ENCODE results near the gene GNA14.

Gene GNA14

GRCh38 chr9:77582525-77582924, 65.6 kb downstream of the GNA14 start:
- no peak overlapping the region for H3K4me3 ChIP-seq (ENCODE audit: low read length)
- no peak for DNase-seq (ENCODE audit: low read depth)
- no peak for TF ChIP-seq CTCF (conservative IDR thresholded peaks at IDR 0.05; ENCODE audit: low read depth, low read length)

GRCh38 chr9:77575785-77576184, 72.3 kb downstream of the GNA14 start:
- H3K4me3 ChIP-seq (ENCODE audit: low read length) = no peak overlapping the region
- TF ChIP-seq CTCF (conservative IDR thresholded peaks at IDR 0.05; ENCODE audit: low read depth, low read length) = no peak
- DNase-seq (ENCODE audit: low read depth) = no peak

GRCh38 chr9:77569335-77569734, 78.8 kb downstream of the GNA14 start:
- no peak for DNase-seq (ENCODE audit: low read depth)
- no peak for TF ChIP-seq CTCF (conservative IDR thresholded peaks at IDR 0.05; ENCODE audit: low read depth, low read length)
- no peak overlapping the region for H3K4me3 ChIP-seq (ENCODE audit: low read length)

GRCh38 chr9:77563174-77563573, 84.9 kb downstream of the GNA14 start:
- no peak overlapping the region for H3K4me3 ChIP-seq (ENCODE audit: low read length)
- no peak for DNase-seq (ENCODE audit: low read depth)
- TF ChIP-seq CTCF (conservative IDR thresholded peaks at IDR 0.05; ENCODE audit: low read depth, low read length) = no peak

- DNase-seq (ENCODE audit: low read depth) = no peak
- TF ChIP-seq CTCF (conservative IDR thresholded peaks at IDR 0.05; ENCODE audit: low read depth, low read length) = no peak
- no peak overlapping the region for H3K4me3 ChIP-seq (ENCODE audit: low read length)
These were observed 85.9 kb downstream of the GNA14 start for GRCh38 chr9:77562019-77562748.

GRCh38 chr9:77561331-77562018, 86.6 kb downstream of the GNA14 start:
- H3K4me3 ChIP-seq (ENCODE audit: low read length) = no peak overlapping the region
- TF ChIP-seq CTCF (conservative IDR thresholded peaks at IDR 0.05; ENCODE audit: low read depth, low read length) = no peak
- no peak for DNase-seq (ENCODE audit: low read depth)

- no peak for TF ChIP-seq CTCF (conservative IDR thresholded peaks at IDR 0.05; ENCODE audit: low read depth, low read length)
- no peak for DNase-seq (ENCODE audit: low read depth)
- no peak overlapping the region for H3K4me3 ChIP-seq (ENCODE audit: low read length)
These were observed 91.7 kb downstream of the GNA14 start for GRCh38 chr9:77556396-77556795.
